Erythroblast (primary cell): Measurements from ENCODE around the gene C1orf185.

Experiments used
- GATA1 ChIP-seq: IDR thresholded peaks from 2 replicates; pipeline ENCODE4 v1.6.1; 2011; ENCODE audit warnings: low read depth, mild to moderate bottlenecking, control low read depth, low read length, moderate library complexity
- POLR2A ChIP-seq: IDR thresholded peaks from 2 replicates; pipeline ENCODE4 v1.6.1; 2011; ENCODE audit warnings: mild to moderate bottlenecking, low read length

DNA sequence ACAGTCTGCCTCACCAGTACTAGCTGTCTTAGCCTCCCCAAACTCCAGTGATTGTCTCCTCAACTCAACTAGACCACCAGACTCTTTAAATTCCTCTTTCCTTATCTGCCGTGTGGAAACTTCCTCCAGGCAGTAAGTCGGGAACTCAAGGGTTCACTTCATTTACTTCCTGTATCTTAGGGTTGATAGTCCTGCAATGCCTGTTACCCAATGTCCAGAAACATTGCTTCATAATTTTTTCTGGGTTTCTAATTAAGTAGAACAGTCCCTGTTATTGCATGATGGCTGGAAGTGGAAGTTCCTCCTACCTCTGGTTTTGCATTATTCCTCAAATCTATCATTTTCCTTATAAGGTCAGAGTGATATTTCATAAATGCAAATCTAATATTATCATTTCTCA, 73.2 kb downstream of the C1orf185 start:
- TF ChIP-seq POLR2A (no peak), GATA1 (no peak)
